Measurements from ENCODE around the gene OMP.

GRCh38 chr11:77101043-77101537 is 1.6 kb upstream of the OMP start:
- TF ChIP-seq CTCF (IDR thresholded peaks at IDR 0.05) (no peak), POLR2A (IDR thresholded peaks at IDR 0.05) (no peak), EP300 (IDR thresholded peaks at IDR 0.05) (no peak)
